Measurements from ENCODE around the gene S100A7A.

DNA sequence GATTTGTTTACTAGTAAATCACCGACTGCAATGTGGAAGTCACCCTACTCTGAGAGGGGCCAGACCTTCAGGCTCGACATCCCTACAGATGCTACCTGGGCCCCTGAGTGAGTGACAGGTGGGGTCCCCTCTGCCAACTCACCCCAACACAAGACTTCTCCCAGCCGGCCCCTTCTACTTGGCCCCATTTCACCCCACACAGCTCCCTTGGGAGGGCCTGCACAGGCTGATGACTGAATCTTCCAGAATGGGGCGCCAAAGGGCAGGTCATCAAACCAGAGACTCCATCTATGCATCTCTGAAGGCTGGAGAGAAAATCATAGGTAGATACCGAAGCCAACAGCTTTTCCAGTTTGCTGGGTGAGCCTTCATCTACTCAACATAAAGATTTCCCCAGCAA, 16.1 kb upstream of the S100A7A start:
- no peak for TF ChIP-seq ZNF623 (tag by site-specific recombination; IDR thresholded peaks at IDR 0.05)
- TF ChIP-seq, protein P1, sequence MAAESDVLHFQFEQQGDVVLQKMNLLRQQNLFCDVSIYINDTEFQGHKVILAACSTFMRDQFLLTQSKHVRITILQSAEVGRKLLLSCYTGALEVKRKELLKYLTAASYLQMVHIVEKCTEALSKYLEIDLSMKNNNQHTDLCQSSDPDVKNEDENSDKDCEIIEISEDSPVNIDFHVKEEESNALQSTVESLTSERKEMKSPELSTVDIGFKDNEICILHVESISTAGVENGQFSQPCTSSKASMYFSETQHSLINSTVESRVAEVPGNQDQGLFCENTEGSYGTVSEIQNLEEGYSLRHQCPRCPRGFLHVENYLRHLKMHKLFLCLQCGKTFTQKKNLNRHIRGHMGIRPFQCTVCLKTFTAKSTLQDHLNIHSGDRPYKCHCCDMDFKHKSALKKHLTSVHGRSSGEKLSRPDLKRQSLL (tag by site-specific recombination; IDR thresholded peaks at IDR 0.05), result no peak
- TF ChIP-seq ZNF426 (tag by site-specific recombination; IDR thresholded peaks at IDR 0.05), result no peak
- TF ChIP-seq, protein P2, sequence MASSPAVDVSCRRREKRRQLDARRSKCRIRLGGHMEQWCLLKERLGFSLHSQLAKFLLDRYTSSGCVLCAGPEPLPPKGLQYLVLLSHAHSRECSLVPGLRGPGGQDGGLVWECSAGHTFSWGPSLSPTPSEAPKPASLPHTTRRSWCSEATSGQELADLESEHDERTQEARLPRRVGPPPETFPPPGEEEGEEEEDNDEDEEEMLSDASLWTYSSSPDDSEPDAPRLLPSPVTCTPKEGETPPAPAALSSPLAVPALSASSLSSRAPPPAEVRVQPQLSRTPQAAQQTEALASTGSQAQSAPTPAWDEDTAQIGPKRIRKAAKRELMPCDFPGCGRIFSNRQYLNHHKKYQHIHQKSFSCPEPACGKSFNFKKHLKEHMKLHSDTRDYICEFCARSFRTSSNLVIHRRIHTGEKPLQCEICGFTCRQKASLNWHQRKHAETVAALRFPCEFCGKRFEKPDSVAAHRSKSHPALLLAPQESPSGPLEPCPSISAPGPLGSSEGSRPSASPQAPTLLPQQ (tag by site-specific recombination; IDR thresholded peaks at IDR 0.05), result no peak
- TF ChIP-seq RBAK (tag by site-specific recombination; IDR thresholded peaks at IDR 0.05), result no peak
- TF ChIP-seq, protein P3, sequence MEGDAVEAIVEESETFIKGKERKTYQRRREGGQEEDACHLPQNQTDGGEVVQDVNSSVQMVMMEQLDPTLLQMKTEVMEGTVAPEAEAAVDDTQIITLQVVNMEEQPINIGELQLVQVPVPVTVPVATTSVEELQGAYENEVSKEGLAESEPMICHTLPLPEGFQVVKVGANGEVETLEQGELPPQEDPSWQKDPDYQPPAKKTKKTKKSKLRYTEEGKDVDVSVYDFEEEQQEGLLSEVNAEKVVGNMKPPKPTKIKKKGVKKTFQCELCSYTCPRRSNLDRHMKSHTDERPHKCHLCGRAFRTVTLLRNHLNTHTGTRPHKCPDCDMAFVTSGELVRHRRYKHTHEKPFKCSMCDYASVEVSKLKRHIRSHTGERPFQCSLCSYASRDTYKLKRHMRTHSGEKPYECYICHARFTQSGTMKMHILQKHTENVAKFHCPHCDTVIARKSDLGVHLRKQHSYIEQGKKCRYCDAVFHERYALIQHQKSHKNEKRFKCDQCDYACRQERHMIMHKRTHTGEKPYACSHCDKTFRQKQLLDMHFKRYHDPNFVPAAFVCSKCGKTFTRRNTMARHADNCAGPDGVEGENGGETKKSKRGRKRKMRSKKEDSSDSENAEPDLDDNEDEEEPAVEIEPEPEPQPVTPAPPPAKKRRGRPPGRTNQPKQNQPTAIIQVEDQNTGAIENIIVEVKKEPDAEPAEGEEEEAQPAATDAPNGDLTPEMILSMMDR (tag by site-specific recombination; IDR thresholded peaks at IDR 0.05), result no peak
- TF ChIP-seq, protein P4, sequence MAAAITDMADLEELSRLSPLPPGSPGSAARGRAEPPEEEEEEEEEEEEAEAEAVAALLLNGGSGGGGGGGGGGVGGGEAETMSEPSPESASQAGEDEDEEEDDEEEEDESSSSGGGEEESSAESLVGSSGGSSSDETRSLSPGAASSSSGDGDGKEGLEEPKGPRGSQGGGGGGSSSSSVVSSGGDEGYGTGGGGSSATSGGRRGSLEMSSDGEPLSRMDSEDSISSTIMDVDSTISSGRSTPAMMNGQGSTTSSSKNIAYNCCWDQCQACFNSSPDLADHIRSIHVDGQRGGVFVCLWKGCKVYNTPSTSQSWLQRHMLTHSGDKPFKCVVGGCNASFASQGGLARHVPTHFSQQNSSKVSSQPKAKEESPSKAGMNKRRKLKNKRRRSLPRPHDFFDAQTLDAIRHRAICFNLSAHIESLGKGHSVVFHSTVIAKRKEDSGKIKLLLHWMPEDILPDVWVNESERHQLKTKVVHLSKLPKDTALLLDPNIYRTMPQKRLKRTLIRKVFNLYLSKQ (tag by site-specific recombination; IDR thresholded peaks at IDR 0.05; ENCODE audit: borderline replicate concordance), result no peak

All from HEK293 (cell line).